Activated T-helper 1 cell treated with anti-CD3 and anti-CD28 coated beads, Interleukin-12 subunit alpha, Interleukin-12 subunit beta, Interleukin-2, Interleukin-4 antibody, amounts not matched to agents 30 ng/mL and 10 ng/mL and 1 ng/mL, durations not matched to agents 14 hours and 24 hours and 36 hours (primary cell): ENCODE data around the gene GALNT17. TPM values are rescaled to one million over a fixed set of nuclear protein-coding genes. Genes with fewer than 3 reads are reported as not detected.

Source experiments
- DNase-seq: peaks from one replicate; pipeline ENCODE4 v3.0.0; 2021; ENCODE audit warnings: low spot score
- H3K27ac Mint-ChIP-seq: one replicate; pipeline ENCODE4 v1.8.0; 2021; ENCODE audit warnings: mild to moderate bottlenecking, mixed read lengths
- H3K27me3 Mint-ChIP-seq: one replicate; pipeline ENCODE4 v1.8.0; 2022; ENCODE audit warnings: mild to moderate bottlenecking, moderate library complexity, mixed read lengths; ENCODE audit not compliant: insufficient read depth
- H3K36me3 Mint-ChIP-seq: one replicate; pipeline ENCODE4 v1.8.0; 2021; ENCODE audit warnings: low read depth, mixed read lengths
- H3K4me1 Mint-ChIP-seq: one replicate; pipeline ENCODE4 v1.8.0; 2021; ENCODE audit warnings: low read depth, mixed read lengths
- H3K4me3 Mint-ChIP-seq: one replicate; pipeline ENCODE4 v1.8.0; 2021; ENCODE audit warnings: mild to moderate bottlenecking, moderate library complexity, mixed read lengths
- H3K9me3 Mint-ChIP-seq: one replicate; pipeline ENCODE4 v1.8.0; 2021; ENCODE audit warnings: mixed read lengths
- intact Hi-C: fragments of 100-400 bp; cut with micrococcal nuclease; formaldehyde crosslinking; loops from one replicate; pipeline ENCODE4 v1.15.1; 2024
- total RNA-seq: library from RNA; stranded (reverse); gene quantifications from 2 replicates; pipeline ENCODE4 v1.2.3, GENCODE V29; 2022

The GALNT17 gene
- total RNA-seq, 1 donor from 2014 or later, result not detected

- intact Hi-C loops, result loop anchor here (10.0 kb wide), 1 partner anchor 81 kb away; no protein-coding TSS in a partner anchor
- DNase-seq, result no peak
- Mint-ChIP-seq H3K4me1 (no peaks in the 10 kb centered on the region), H3K9me3 (peaks cover 29% of the 10 kb centered on the region), H3K4me3 (no peak overlapping the region), H3K36me3 (no peaks in the 10 kb centered on the region), H3K27me3 (no peaks in the 10 kb centered on the region), H3K27ac (no peak overlapping the region)
These were observed 211.9 kb downstream of the GALNT17 start for GRCh38 chr7:71343892-71344291.

- Mint-ChIP-seq H3K4me3 (no peak overlapping the region), H3K4me1 (no peaks in the 10 kb centered on the region), H3K9me3 (peaks cover 29% of the 10 kb centered on the region), H3K27me3 (no peaks in the 10 kb centered on the region), H3K36me3 (no peaks in the 10 kb centered on the region), H3K27ac (no peak overlapping the region)
- intact Hi-C loops, result loop anchor here (10.0 kb wide), 1 partner anchor 80 kb away; no protein-coding TSS in a partner anchor
- no peak for DNase-seq
These were observed 213.4 kb downstream of the GALNT17 start for GRCh38 chr7:71345117-71345884.

GRCh38 chr7:71348821-71349681, 217.1 kb downstream of the GALNT17 start:
- Mint-ChIP-seq H3K4me1 (no peaks in the 10 kb centered on the region), H3K9me3 (peaks cover 42% of the 10 kb centered on the region), H3K27ac (no peak overlapping the region), H3K4me3 (no peak overlapping the region), H3K27me3 (no peaks in the 10 kb centered on the region), H3K36me3 (no peaks in the 10 kb centered on the region)
- DNase-seq, result no peak
- intact Hi-C loops, result loop anchor here (10.0 kb wide), 1 partner anchor 76 kb away; no protein-coding TSS in a partner anchor

- no peak overlapping the region for H3K27ac Mint-ChIP-seq
- H3K27me3 Mint-ChIP-seq, result no peaks in the 10 kb centered on the region
- no peaks in the 10 kb centered on the region for H3K4me1 Mint-ChIP-seq
- DNase-seq, result no peak
- intact Hi-C loops, result loop anchor here (10.0 kb wide), 1 partner anchor 75 kb away; no protein-coding TSS in a partner anchor
- H3K9me3 Mint-ChIP-seq, result peaks cover 40% of the 10 kb centered on the region
- no peak overlapping the region for H3K4me3 Mint-ChIP-seq
- no peaks in the 10 kb centered on the region for H3K36me3 Mint-ChIP-seq
These were observed 217.9 kb downstream of the GALNT17 start for GRCh38 chr7:71349682-71350481.

- Mint-ChIP-seq H3K27ac (no peak overlapping the region), H3K27me3 (no peaks in the 10 kb centered on the region), H3K4me1 (no peaks in the 10 kb centered on the region), H3K36me3 (no peaks in the 10 kb centered on the region), H3K9me3 (peaks cover 42% of the 10 kb centered on the region), H3K4me3 (no peak overlapping the region)
- intact Hi-C loops, result no loop called here
- no peak for DNase-seq
These were observed 218.7 kb downstream of the GALNT17 start for GRCh38 chr7:71350680-71351079.

GRCh38 chr7:71354716-71355115, 222.8 kb downstream of the GALNT17 start:
- no peaks in the 10 kb centered on the region for H3K36me3 Mint-ChIP-seq

GRCh38 chr7:71361451-71362032, 229.6 kb downstream of the GALNT17 start:
- no peak overlapping the region for H3K4me3 Mint-ChIP-seq
- H3K36me3 Mint-ChIP-seq, result no peaks in the 10 kb centered on the region
- H3K27me3 Mint-ChIP-seq, result no peaks in the 10 kb centered on the region
- peaks cover 44% of the 10 kb centered on the region for H3K9me3 Mint-ChIP-seq
- DNase-seq, result no peak
- no peaks in the 10 kb centered on the region for H3K4me1 Mint-ChIP-seq
- H3K27ac Mint-ChIP-seq, result no peak overlapping the region
- intact Hi-C loops, result no loop called here

More at GRCh38 chr7:71354716-71355115, 222.8 kb downstream of the GALNT17 start:
- Mint-ChIP-seq H3K9me3 (peaks cover 39% of the 10 kb centered on the region), H3K27me3 (no peaks in the 10 kb centered on the region), H3K4me3 (no peak overlapping the region), H3K27ac (no peak overlapping the region), H3K4me1 (no peaks in the 10 kb centered on the region)
- intact Hi-C loops, result no loop called here
- DNase-seq, result no peak

GRCh38 chr7:71362240-71362639, 230.3 kb downstream of the GALNT17 start:
- peaks cover 44% of the 10 kb centered on the region for H3K9me3 Mint-ChIP-seq
- intact Hi-C loops, result no loop called here
- no peak for DNase-seq
- no peak overlapping the region for H3K4me3 Mint-ChIP-seq
- no peaks in the 10 kb centered on the region for H3K36me3 Mint-ChIP-seq
- H3K4me1 Mint-ChIP-seq, result no peaks in the 10 kb centered on the region
- no peak overlapping the region for H3K27ac Mint-ChIP-seq
- no peaks in the 10 kb centered on the region for H3K27me3 Mint-ChIP-seq

GRCh38 chr7:71363223-71363622, 231.3 kb downstream of the GALNT17 start:
- H3K36me3 Mint-ChIP-seq, result no peaks in the 10 kb centered on the region
- no peaks in the 10 kb centered on the region for H3K27me3 Mint-ChIP-seq
- no peak for DNase-seq
- H3K9me3 Mint-ChIP-seq, result peaks cover 49% of the 10 kb centered on the region
- intact Hi-C loops, result no loop called here
- H3K4me3 Mint-ChIP-seq, result no peak overlapping the region
- no peak overlapping the region for H3K27ac Mint-ChIP-seq
- no peaks in the 10 kb centered on the region for H3K4me1 Mint-ChIP-seq

GRCh38 chr7:71363627-71364026, 231.7 kb downstream of the GALNT17 start:
- H3K9me3 Mint-ChIP-seq, result peaks cover 49% of the 10 kb centered on the region

GRCh38 chr7:71364551-71364950, 232.6 kb downstream of the GALNT17 start:
- Mint-ChIP-seq H3K4me1 (no peaks in the 10 kb centered on the region), H3K36me3 (no peaks in the 10 kb centered on the region), H3K27me3 (no peaks in the 10 kb centered on the region), H3K27ac (no peak overlapping the region), H3K4me3 (no peak overlapping the region), H3K9me3 (peaks cover 49% of the 10 kb centered on the region)
- intact Hi-C loops, result no loop called here
- DNase-seq, result no peak

More at GRCh38 chr7:71363627-71364026, 231.7 kb downstream of the GALNT17 start:
- Mint-ChIP-seq H3K4me3 (no peak overlapping the region), H3K36me3 (no peaks in the 10 kb centered on the region), H3K27me3 (no peaks in the 10 kb centered on the region), H3K27ac (no peak overlapping the region), H3K4me1 (no peaks in the 10 kb centered on the region)
- intact Hi-C loops, result no loop called here
- no peak for DNase-seq

- Mint-ChIP-seq H3K4me1 (no peaks in the 10 kb centered on the region), H3K36me3 (no peaks in the 10 kb centered on the region), H3K4me3 (no peak overlapping the region), H3K27me3 (no peaks in the 10 kb centered on the region), H3K9me3 (peaks cover 38% of the 10 kb centered on the region), H3K27ac (no peak overlapping the region)
- intact Hi-C loops, result no loop called here
- DNase-seq, result no peak
These were observed 241.0 kb downstream of the GALNT17 start for GRCh38 chr7:71372991-71373390.
